Adrenal gland (tissue), 5 donors: Measurements from ENCODE around the gene RAMAC.

Experiments
- CTCF ChIP-seq, 6 experiments: fragments of 450-650 bp in 4 of 6; fragments of 200-600 bp in 2 of 6; sonication (generic) in 1 of 6; IDR thresholded peaks; 1 replicate in 5 of 6; 2 replicates in 1 of 6; pipeline versions ENCODE4 v1.5.1 to v1.8.0; 2016 to 2021; ENCODE audit warnings: antibody characterized with exemption in 6 of 6, mild to moderate bottlenecking in 2 of 6, moderate library complexity in 1 of 6
- POLR2A ChIP-seq, 2 donors: fragments of 450-650 bp; IDR thresholded peaks; one replicate each; pipeline ENCODE4 v1.6.1; 2017; ENCODE audit warnings: antibody characterized with exemption in 2 of 2, mild to moderate bottlenecking in 2 of 2, moderate library complexity in 1 of 2
- donor health status: DM: no; HTN: no; CAD: no.

- TF ChIP-seq CTCF (IDR thresholded peaks at IDR 0.05) (no peak), POLR2A (IDR thresholded peaks at IDR 0.05) (no peak)
Observed at GRCh38 chr15:83039206-83039605, 53.2 kb downstream of the RAMAC start.
